IPS DF 19.7 (cell line): ENCODE results near the gene NUP98.
"Not testable (repeated sequence)": the region's sequence is repeated elsewhere in the genome, so short reads cannot be mapped to it uniquely, and the experiment has no call there.

ENCODE experiments used
- DNase-seq: peaks from one replicate; pipeline ENCODE4 v3.0.0-alpha.2; 2013; ENCODE audit warnings: low read depth, low spot score

Gene NUP98

DNA sequence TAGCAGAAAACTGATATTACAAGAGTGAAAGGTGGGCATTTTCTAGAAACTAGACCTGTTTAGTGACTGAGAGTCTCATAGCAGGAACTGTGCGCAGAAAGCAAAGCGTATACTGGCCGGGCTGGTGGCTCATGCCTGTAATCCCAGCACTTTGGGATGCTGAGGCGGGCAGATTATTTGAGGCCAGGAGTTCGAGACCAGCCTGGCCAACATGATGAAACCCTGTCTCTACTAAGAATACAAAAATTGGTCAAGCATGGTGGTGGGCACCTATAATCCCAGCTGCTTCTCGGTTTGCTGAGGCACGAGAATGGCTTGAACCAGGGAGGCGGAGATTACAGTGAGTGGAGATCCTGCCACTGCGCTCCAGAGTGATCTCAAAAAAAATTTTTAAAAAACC lies 1.8 kb upstream of the NUP98 start:
- DNase-seq: no peak

DNA sequence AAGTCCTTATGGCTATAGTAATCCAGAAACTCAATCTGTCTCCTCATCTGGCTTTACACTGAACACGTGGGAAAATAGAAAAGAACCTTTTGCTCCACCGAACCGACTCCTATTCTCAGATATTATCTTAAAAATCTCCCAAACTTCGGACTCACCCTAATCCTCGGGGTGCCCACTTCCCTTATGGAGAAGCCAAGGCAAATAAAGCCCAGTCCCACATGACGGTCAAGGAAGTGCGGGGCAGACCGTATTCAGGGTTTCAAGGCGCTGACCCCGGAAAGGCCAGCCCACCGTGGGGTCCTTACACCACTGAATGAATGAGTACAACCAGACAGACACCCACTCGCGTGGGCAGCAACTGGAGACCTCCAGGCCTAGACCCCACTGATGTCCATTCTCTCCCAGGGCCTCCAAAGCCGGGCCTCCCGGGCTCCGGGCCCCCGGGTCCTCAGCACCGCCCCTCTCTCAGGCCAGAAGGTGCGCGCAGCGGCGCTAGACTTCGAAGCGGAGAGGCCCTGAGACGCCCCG lies 489 bp downstream of the NUP98 start:
- DNase-seq: no peak

DNA sequence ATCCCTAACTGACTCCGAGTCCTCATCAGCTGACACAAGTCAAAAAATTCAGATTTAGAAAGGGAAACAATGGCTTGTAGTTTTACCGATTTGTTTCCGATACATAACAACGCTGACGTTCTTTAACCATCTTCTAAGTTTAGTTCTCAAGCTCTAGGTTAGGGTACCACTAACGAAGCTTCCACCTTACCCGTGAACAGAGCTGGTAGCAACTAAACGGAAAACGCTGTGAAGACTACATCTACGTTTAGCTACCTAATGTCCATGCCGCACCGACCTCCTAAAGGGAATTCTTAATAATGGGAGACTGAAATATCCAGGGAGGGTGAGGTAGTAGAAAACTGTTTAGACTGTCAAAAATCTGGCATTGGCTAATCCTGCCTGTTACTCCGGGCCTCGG lies 1.0 kb downstream of the NUP98 start:
- DNase-seq: no peak

DNA sequence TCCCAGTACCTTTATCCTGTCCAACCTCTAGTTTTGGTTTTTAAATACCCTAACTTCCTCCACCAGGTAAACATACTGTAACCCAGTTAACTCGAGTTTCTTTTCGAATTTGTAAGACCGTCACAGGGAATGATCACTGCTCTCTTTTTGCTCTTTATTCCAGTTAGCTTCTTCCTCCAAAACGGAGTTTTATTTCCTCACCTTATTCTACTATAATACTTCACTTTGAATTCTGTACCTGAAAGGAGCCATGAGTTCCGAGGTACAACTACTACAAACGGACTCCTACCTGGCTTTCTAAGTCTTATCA lies 1.4 kb downstream of the NUP98 start:
- no peak for DNase-seq

DNA sequence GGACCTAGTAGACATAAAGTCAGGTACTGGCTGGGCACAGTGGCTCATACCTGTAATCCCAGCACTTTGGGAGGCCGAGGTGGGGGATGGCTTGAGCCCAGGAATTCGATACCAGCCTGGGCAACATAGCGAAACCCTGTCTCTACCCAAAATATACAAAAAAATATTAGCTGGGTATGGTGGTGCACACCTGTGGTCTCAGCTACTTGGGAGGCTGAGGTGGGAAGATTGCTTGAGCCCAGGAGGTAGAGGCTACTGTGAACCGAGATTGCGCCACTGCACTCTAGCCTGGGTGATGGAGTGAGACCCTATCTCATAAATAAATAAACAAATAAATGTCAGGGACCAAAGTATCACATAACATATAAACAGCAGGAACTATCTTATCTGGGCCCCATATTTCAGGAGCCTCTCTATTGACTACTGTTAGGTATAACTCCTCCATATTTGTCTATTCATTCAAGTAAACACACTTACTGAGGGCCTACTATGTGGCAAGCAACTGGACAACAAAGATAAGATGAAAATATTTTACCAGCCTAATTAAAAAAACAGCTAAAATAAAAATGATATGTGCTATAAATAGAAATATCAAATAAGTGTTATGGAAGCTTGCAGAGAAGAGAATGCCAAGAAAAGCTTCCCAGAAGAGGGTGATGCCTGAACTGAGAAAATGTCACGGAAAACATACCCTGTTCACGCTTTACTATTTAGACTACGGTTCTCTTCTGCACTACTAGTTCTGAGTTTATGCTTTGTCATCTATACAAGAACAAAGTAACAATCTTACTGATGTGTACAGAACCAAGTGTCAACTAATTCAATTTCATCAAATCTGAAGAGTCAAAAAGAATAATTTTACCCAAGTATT lies 2.0 kb downstream of the NUP98 start:
- DNase-seq: no peak

DNA sequence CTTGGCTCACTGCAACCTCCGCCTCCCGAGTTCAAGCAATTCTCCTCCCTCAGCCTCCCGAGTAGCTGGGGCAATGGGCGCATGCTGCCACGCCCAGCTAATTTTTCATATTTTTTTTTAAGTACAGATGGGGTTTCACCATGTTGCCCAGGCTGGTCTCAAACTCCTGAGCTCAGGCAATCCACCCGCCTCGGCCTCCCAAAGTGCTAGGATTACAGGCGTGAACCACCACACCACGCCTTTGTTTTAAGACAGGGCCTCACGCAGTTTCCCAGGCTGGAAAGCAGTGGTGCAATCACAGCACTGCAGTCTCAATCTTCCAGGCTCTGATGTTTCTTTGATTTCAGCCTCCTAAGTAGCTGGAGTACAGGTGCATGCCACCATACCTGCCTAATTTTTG lies 3.0 kb downstream of the NUP98 start:
- DNase-seq: not testable (repeated sequence)

DNA sequence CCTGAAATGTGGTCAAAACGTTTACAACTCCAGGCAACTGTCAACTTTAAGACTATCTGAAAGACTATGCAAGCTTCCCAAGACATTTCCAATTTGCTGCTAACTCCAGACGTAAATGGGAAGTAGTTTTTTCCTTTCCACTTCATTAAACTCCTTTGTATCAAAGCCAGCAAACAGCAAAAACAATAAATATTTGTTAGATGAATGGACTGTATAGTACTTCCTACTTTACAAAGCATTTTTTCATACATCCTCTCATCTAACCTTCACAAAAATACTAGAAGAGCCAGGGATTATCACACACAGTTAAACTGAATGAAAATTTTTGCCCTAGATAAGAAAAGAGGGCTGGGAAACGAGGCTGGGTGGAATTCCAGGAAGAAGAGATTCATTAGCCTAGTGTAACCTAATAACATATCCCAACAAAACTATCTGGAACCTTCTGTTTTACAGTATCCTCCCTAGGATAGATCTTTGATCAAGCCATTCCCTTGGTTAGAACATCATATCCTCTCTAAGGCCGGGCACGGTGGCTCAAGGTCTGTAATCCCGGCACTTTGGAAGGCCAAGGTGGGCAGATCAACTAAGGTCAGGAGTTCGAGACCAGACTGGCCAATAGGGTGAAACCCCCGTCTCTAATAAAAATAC lies 10.4 kb downstream of the NUP98 start:
- DNase-seq: no peak

DNA sequence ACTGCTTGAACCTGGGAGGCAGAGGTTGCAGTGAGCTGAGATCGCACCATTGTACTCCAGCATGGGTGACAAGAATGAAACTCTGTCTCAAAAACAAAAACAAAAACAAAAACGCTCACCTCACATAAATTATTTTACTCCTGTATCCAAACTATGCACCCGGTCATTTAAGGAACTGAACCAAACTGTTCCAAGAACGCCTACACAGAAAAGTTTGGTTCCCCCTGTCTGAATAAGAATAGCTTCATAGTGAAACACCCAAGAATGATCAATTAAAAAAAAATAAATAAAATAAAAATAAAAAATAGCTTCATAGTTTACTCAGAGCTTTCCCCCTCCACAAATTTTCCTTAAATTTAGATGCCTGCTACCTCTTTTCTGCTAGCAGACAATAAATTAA lies 13.7 kb downstream of the NUP98 start:
- DNase-seq: no peak

DNA sequence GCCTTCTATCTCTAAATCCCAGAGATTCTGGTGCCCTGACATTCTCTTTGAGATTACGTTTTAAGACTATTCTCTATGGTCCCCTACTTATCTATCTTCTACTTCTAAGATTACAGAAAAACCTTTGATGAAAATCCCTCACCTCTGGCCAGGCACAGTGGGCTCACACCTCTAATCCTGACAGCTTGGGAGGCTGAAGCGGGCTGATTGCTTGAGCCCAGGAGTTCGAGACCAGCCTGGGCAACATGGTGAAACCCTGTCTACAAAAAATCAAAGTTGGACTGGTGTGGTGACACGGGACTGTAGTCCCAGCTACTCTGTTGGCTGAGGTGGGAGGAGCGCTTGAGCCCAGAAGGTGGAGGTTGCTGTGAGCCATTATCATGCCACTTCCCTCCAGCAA lies 14.4 kb downstream of the NUP98 start:
- no peak for DNase-seq

DNA sequence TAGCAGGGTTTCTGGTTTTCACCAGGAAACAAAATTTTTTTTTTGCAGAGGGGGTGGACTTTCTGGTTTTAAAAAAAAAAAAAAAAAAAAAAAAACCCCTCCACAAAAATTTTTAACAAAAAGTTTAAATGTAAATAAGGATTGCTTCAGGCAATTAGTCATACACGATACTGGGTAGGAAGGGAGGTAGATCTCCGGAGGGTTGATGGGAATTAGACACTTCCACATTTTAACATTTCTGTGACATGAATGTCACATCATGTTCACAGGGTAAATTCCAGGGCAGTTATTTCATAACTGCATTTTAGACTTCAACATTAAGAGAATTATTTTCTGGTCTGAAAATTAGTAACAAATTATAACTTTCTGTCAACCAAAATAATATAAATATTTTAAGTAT lies 15.9 kb downstream of the NUP98 start:
- DNase-seq: no peak

DNA sequence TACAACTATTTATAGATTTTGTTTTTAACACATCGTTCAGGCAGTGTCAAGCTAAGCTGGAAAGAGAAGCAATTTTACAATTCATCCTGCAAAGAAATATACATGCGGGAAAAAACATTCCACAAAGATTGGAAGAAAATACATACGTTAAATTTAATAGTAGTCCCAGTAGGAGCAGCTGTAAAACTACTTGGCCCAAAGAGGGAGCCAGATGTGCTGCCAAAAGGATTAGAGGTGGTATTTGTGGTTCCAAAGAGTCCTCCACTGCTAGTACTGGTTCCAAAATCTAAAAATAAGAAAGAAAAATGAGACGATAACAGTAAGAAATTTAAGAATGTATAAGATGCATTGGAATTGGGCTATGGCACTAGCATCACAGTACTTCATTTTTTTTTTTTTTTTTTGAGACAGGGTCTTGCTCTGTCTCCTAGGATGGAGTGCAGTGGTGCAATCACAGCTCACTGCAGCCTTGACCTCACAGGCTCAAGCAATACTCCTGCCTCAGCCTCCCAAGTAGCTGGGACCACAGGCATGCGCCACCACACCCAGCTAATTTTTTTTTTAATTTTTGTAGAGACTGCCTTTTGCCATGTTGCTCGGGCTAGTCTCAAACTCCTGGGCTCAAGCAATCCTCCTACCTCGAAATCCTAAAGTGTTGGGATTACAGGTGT lies 21.5 kb downstream of the NUP98 start:
- DNase-seq: no peak

DNA sequence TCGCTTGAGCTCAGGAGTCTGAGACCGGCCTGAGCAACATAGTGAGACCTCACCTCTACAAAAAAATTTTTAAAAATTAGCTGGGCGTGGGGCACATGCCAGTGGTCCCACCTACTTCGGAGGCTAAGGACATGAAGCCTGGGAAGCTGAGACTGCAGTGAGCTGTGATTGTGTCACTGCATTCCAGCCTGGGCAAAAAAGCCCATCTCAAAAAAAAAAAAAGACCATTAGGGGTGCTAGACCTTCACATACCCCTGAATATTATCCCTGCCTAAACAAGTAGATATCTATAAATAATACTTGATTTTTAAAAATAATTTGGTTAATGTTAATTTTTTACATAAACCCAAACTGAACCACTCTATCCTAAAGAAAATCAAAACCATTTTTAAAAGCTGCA lies 24.2 kb downstream of the NUP98 start:
- DNase-seq: no peak

DNA sequence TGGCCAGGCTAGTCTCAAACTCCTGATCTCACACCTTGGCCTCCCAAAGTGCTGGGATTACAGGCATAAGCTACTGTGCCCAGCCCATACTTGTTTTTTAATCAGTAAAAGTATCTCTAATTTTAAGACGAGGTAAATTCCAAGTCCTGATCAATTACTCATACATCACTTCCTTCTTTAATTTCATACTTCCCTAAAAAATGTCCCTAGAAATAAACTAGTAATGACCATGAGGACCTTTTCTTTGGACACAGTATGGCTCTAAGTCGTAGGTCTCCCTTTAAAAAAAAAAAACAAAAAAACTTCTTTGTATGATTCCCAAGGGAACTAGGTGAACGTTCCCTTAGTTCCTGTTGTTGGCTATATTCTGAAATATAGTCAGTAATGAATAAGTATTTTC lies 29.8 kb downstream of the NUP98 start:
- DNase-seq: no peak

DNA sequence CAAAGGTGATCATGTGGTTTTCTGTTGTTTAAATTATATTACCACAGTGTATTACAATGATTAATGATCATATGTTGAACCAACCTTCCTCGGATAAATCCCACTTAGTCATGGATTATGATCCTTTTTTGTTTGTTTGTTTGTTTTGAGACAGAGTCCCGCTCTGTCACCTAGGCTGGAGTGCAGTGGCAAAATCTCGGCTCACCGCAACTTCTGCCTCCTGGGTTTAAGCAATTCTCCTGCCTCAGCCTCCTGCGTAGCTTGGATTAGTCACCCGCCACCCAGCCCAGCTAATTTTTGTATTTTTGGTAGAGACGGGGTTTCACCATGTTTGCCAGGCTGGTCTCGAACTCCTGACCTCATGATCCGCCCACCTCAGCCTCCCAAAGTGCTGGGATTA lies 30.5 kb downstream of the NUP98 start:
- not testable (repeated sequence) for DNase-seq

DNA sequence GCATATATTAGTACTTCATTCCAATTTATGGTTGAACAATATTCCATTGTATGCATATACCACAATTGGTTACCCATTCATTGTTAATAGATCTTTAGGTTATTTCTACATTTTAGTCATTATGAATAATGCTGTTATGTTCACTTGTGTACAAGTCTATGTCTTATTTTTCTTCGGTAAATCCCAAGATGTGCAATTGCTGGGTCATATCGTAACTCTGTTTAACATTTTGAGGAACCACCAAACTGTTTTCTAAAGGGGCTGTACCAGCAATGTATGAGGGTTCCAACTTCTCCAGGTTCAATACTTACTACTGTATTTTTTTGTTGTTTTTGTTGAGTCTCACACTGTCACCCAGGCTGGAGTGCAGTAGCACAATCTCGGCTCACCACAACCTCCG lies 33.1 kb downstream of the NUP98 start:
- DNase-seq: no peak

DNA sequence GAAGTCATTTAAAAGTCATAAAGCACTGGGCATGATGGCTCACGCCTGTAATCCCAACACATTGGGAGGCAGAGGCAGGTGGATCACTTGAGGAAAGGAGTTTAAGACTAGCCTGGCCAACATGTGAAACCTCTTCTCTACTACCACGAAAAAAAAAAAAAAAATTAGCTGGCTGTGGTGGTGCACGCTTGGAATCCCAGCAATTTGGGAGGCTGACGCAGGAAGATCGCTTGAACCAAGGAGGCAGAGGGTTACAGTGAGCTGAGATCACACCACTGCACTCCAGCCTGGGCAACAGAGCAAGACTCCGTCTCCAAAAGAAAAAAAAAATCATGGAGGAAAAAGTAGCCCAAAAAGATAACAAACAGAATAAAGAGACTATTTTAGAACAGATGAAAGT lies 42.2 kb downstream of the NUP98 start:
- no peak for DNase-seq

DNA sequence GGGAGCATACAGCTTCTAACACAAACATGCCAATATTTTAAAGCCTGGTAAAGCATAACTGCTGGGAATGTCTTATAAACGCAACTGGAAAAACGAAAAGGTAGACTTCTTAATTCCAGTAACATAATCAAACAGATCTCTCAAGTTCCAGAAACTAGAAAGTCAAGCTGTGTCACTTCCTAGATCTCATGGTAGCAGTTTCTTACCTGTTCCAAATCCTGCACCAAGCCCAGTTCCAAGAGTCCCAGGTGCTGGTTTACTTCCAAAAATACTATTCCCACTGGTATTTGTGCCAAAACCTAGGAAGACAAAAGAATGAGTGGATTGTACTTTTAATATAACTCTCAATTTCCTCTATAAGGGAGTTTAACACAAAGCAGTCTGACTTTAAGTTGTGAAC lies 44.2 kb downstream of the NUP98 start:
- DNase-seq: no peak

DNA sequence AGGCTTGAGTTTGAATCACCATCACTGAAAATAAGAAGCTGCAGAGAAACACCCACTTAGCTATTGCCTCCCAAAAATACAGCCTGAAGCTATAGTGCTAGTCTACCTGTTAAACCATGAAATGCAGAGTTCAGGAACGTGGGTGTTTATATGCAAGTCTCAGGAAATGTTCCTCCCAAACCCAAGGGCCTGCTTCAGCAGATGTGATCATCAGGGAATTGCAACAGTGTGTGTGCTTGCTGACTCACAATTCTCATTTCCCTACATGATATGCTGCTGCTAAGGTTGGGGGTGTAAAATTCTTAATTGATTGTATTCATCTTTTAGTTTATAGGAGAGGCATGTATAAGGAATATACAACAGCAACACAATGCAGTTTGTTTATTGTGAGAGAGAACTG lies 49.6 kb downstream of the NUP98 start:
- DNase-seq: no peak

DNA sequence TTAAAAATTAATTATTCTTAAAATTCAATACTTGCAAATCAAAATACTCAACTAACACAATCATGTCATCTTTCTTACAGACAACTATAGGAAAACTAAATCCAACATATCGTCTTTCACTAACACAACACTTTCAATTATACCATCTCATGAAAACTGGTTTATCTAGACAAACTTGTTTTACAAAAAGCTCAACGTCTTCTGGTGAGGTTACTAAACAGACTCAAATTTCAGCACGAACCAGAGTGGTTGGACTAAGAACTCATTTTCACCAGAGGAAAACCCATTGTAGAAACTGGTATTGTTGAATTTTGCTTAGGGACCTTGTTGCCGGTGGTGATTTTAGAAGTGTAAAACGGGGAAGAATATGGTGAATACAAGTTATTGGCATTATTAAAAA lies 52.2 kb downstream of the NUP98 start:
- DNase-seq: no peak

DNA sequence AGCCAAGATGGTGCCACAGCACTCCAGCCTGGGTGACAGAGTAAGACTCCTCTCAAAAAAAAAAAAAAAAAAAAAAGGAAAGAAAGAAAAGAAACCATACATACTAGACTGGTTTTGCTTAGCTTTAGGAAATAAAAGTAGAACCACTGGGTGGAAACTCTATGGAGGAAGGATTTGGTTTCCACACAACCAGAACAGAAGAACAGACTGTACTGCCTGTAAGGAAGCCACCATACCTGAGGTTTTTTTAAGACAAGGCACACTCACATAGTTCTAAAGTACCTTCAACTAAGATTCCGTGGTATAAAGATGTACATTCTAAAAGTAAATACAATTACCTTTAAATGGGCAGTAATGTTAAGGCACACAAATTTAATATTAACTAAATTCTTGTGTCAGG lies 58.6 kb downstream of the NUP98 start:
- no peak for DNase-seq

DNA sequence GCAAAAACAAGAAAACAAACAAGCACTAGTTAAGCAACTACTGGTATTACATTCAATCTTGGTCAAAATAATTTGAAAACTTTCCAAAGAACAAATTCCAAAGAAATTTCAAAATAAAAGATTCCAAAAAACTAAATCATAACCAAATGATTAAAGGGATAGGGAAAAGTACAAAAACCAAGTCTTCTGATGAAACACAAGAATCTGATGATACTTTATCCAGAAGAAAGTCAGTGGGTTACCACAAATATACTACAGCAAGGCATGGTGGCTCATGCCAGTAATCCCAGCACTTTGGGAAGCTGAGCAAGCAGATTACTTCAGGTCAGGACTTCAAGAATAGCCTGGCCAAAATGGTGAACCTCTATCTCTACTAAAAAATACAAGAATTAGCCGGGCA lies 59.1 kb downstream of the NUP98 start:
- no peak for DNase-seq

DNA sequence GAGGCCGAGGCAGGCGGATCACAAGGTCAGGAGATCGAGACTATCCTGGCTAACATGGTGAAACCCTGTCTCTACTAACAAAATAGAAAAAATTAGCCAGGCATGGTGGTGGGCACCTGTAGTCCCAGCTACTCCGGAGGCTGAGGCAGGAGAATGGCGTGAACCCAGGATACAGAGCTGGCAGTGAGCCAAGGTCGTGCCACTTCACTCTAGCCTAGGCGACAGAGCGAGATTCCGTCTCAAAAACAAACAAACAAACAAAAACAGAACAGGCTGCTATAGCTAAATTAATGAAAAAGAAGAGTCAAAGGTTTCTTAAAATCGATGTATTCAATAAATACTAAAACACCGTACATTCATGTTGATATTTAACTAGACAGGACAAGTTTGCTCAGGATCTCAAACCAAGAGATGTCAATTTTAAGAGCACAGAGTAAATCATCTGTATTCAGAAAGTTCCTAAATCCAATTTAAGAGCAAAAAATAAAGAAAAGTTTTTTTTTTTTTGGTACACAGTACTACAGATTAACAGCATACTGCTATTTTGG lies 59.9 kb downstream of the NUP98 start:
- DNase-seq: no peak

DNA sequence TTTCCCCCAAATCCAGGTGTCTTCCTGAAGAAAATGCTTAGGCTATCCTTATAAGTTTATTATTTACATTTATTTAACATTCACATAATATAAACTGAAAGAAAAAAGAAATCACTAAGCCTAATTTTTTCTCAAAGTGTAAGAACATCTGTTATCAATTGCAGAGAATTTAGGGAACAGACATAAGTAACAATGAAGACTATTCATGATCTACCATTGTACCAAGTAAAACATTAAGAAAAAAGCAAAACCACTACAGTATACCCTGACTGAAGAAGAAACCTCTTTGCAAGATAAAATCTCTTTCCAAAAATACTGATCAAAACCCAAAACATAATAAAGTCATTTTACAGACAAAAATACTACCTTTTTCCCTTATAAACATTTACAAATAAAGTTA lies 60.5 kb downstream of the NUP98 start:
- DNase-seq: no peak
